ENCODE data around the gene UTS2. TPM values are rescaled to one million over a fixed set of nuclear protein-coding genes. Genes with fewer than 3 reads are reported as not detected.

Gene UTS2
- total and polyA plus RNA-seq, 9 of the 15 experiments (the other 6 are each of a cell fraction or from before 2014, with no cell fraction given), result 0.22 to 0.29 TPM; not detected in 7

- peak; percentile 67 for TF ChIP-seq ZBTB40 (IDR thresholded peaks at IDR 0.05)
- no peak for TF ChIP-seq ZBTB40 (CRISPR knock-in tag; IDR thresholded peaks at IDR 0.05)
- TF ChIP-seq PHB2 (IDR thresholded peaks at IDR 0.05; ENCODE audit: low read depth), result no peak
- TF ChIP-seq DACH1 (IDR thresholded peaks at IDR 0.05; ENCODE audit: partially characterized antibody), result peak; percentile 68
Measured at GRCh38 chr1:7862211-7863060, 9.6 kb upstream of the UTS2 start (continued).

Measured in K562 (cell line).